Neural cell (in vitro differentiated cells): ENCODE results near the gene SPINT1. TPM values are rescaled to one million over a fixed set of nuclear protein-coding genes. Genes with fewer than 3 reads are reported as not detected.

Source experiments
- H2AFZ ChIP-seq: fragments of 200-600, 300-800 bp; sonication (generic), shearing (Covaris generic); 2 replicates; pipeline ENCODE4 v1.6.0; 2014; ENCODE audit warnings: low read depth, mild to moderate bottlenecking, antibody characterized with exemption, low read length, moderate library complexity
- H3F3A ChIP-seq: fragments of 200-600 bp; shearing (Covaris generic); 2 replicates; pipeline ENCODE4 v1.6.1; 2016; ENCODE audit warnings: mild to moderate bottlenecking, moderate library complexity, mixed read lengths, antibody characterized with exemption, low read length; ENCODE audit not compliant: insufficient read depth, poor library complexity, severe bottlenecking
- H3K27ac ChIP-seq: fragments of 200-600, 300-800 bp; sonication (generic), shearing (Covaris generic); 2 replicates; pipeline ENCODE4 v1.5.1; 2014; ENCODE audit warnings: mild to moderate bottlenecking, low read length, moderate library complexity
- H3K27me3 ChIP-seq: fragments of 300-800, 200-600 bp; sonication (generic), shearing (Covaris generic); 2 replicates; pipeline ENCODE4 v1.6.0; 2014; ENCODE audit warnings: mild to moderate bottlenecking, low read depth, low read length, moderate library complexity; ENCODE audit not compliant: insufficient read depth
- H3K36me3 ChIP-seq: fragments of 300-800, 200-600 bp; sonication (generic), shearing (Covaris generic); 2 replicates; pipeline ENCODE4 v1.5.1; 2014; ENCODE audit warnings: mild to moderate bottlenecking, antibody characterized with exemption, low read length, moderate library complexity; ENCODE audit not compliant: insufficient read depth
- H3K4me2 ChIP-seq: fragments of 300-800, 200-600 bp; sonication (generic), shearing (Covaris generic); 2 replicates; pipeline ENCODE4 v1.6.0; 2014; ENCODE audit warnings: mild to moderate bottlenecking, low read length
- H3K4me3 ChIP-seq: fragments of 300-800, 200-600 bp; sonication (generic), shearing (Covaris generic); 2 replicates; pipeline ENCODE4 v1.5.1; 2014; ENCODE audit warnings: mild to moderate bottlenecking, low read length, moderate library complexity
- H3K79me2 ChIP-seq: fragments of 200-600 bp; shearing (Covaris generic); replicated peaks from 2 replicates; pipeline ENCODE4 v1.6.0; 2014; ENCODE audit warnings: mild to moderate bottlenecking, low read length, moderate library complexity; ENCODE audit not compliant: insufficient read depth
- H3K9ac ChIP-seq: fragments of 300-800, 200-600 bp; sonication (generic), shearing (Covaris generic); 2 replicates; pipeline ENCODE4 v1.6.1; 2016; ENCODE audit warnings: mild to moderate bottlenecking, low read length, mixed read lengths
- H3K9me2 ChIP-seq: fragments of 200-600 bp; shearing (Covaris generic); 2 replicates; pipeline ENCODE4 v1.6.1; 2016; ENCODE audit warnings: mild to moderate bottlenecking, low read length, mixed read lengths; ENCODE audit not compliant: insufficient read depth
- H3K9me3 ChIP-seq: fragments of 200-600, 300-800 bp; sonication (generic), shearing (Covaris generic); 2 replicates; pipeline ENCODE4 v1.6.1; 2016; ENCODE audit warnings: mild to moderate bottlenecking, mixed run types, low read length, moderate library complexity, mixed read lengths
- H4K20me1 ChIP-seq: fragments of 200-600 bp; shearing (Covaris generic); 2 replicates; pipeline ENCODE4 v1.6.1; 2016; ENCODE audit warnings: mild to moderate bottlenecking, mixed run types; ENCODE audit not compliant: insufficient read depth
- EP300 ChIP-seq: fragments of 450-650 bp; conservative IDR thresholded peaks from 2 replicates; pipeline ENCODE4 v1.6.1; 2014; ENCODE audit warnings: antibody characterized with exemption, mild to moderate bottlenecking, moderate library complexity; ENCODE audit not compliant: poor library complexity, severe bottlenecking
- EZH2 ChIP-seq: fragments of 200-600, 300-800 bp; shearing (Covaris generic), sonication (generic); IDR thresholded peaks from 2 replicates; pipeline ENCODE4 v1.6.1; 2014; ENCODE audit warnings: antibody characterized with exemption, low read length, borderline replicate concordance, mild to moderate bottlenecking; ENCODE audit not compliant: insufficient read depth, poor library complexity, severe bottlenecking
- MXI1 ChIP-seq: fragments of 450-650 bp; conservative IDR thresholded peaks from 2 replicates; pipeline ENCODE4 v1.6.1; 2014; ENCODE audit warnings: antibody characterized with exemption, mild to moderate bottlenecking; ENCODE audit not compliant: poor library complexity, severe bottlenecking
- POLR2AphosphoS5 ChIP-seq: IDR thresholded peaks from 2 replicates; pipeline ENCODE4 v1.6.1; 2012
- RAD21 ChIP-seq: fragments of 450-650 bp; conservative IDR thresholded peaks from 2 replicates; pipeline ENCODE4 v1.6.1; 2014; ENCODE audit warnings: antibody characterized with exemption, mild to moderate bottlenecking, moderate library complexity
- SMC3 ChIP-seq: fragments of 450-650 bp; conservative IDR thresholded peaks from 2 replicates; pipeline ENCODE4 v1.6.1; 2014; ENCODE audit warnings: antibody characterized with exemption, mild to moderate bottlenecking, moderate library complexity; ENCODE audit not compliant: poor library complexity
- TAF1 ChIP-seq: IDR thresholded peaks from 2 replicates; pipeline ENCODE4 v1.6.1; 2012; ENCODE audit warnings: low read depth
- polyA plus RNA-seq: library from polyadenylated mRNA; depleted of rRNA; stranded (reverse); fragments of >200 nt; gene quantifications from 2 replicates; pipeline ENCODE4 v1.2.3, GENCODE V29; 2014
- TF ChIP-seq, protein P1 (sequence below): fragments of 450-650 bp; IDR thresholded peaks from 2 replicates; pipeline ENCODE4 v1.5.1; 2014; ENCODE audit warnings: antibody characterized with exemption, mild to moderate bottlenecking, moderate library complexity; ENCODE audit not compliant: poor library complexity, severe bottlenecking
- TF ChIP-seq, protein P2 (sequence below): IDR thresholded peaks from 2 replicates; pipeline ENCODE4 v1.6.1; 2012; ENCODE audit warnings: borderline replicate concordance

The SPINT1 gene
- polyA plus RNA-seq, 1 donor from 2014 or later, result 0.68 TPM

DNA sequence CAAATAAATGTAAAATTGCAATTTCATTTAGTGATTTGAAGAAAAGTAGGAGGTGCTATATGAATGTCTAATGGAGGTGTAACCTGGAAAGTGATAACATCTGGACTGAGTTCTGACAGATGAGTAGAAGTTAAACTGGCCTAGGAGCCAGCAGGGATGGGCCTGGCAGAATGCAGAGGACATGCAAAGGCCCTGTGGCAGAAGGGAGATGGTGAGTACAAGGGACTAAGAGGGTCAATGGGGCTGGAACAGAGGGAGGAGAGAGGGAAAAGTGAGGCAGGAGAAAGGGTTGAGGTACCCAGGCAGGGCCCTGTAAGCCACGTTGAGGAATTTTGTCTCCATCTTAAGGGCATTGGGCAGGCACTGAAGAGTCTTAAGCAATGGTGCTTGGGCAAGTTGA lies 12.0 kb upstream of the SPINT1 start:
- no peak overlapping the region for H2AFZ ChIP-seq
- H3F3A ChIP-seq, result no peaks in the 10 kb centered on the region
- H3K9me2 ChIP-seq, result no peaks in the 10 kb centered on the region
- H3K27me3 ChIP-seq, result no peaks in the 10 kb centered on the region
- no peaks in the 10 kb centered on the region for H4K20me1 ChIP-seq
- no peaks in the 10 kb centered on the region for H3K79me2 ChIP-seq
- H3K4me3 ChIP-seq, result no peak overlapping the region
- H3K36me3 ChIP-seq, result no peaks in the 10 kb centered on the region
- H3K4me2 ChIP-seq, result no peak overlapping the region
- H3K9ac ChIP-seq, result no peak overlapping the region
- H3K9me3 ChIP-seq, result no peaks in the 10 kb centered on the region
- no peak overlapping the region for H3K27ac ChIP-seq
- TF ChIP-seq, protein P1, sequence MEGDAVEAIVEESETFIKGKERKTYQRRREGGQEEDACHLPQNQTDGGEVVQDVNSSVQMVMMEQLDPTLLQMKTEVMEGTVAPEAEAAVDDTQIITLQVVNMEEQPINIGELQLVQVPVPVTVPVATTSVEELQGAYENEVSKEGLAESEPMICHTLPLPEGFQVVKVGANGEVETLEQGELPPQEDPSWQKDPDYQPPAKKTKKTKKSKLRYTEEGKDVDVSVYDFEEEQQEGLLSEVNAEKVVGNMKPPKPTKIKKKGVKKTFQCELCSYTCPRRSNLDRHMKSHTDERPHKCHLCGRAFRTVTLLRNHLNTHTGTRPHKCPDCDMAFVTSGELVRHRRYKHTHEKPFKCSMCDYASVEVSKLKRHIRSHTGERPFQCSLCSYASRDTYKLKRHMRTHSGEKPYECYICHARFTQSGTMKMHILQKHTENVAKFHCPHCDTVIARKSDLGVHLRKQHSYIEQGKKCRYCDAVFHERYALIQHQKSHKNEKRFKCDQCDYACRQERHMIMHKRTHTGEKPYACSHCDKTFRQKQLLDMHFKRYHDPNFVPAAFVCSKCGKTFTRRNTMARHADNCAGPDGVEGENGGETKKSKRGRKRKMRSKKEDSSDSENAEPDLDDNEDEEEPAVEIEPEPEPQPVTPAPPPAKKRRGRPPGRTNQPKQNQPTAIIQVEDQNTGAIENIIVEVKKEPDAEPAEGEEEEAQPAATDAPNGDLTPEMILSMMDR, result no peak
- TF ChIP-seq TAF1 (no peak), EZH2 (no peak), SMC3 (no peak), POLR2AphosphoS5 (no peak), MXI1 (no peak), EP300 (no peak), RAD21 (no peak)
- TF ChIP-seq, protein P2, sequence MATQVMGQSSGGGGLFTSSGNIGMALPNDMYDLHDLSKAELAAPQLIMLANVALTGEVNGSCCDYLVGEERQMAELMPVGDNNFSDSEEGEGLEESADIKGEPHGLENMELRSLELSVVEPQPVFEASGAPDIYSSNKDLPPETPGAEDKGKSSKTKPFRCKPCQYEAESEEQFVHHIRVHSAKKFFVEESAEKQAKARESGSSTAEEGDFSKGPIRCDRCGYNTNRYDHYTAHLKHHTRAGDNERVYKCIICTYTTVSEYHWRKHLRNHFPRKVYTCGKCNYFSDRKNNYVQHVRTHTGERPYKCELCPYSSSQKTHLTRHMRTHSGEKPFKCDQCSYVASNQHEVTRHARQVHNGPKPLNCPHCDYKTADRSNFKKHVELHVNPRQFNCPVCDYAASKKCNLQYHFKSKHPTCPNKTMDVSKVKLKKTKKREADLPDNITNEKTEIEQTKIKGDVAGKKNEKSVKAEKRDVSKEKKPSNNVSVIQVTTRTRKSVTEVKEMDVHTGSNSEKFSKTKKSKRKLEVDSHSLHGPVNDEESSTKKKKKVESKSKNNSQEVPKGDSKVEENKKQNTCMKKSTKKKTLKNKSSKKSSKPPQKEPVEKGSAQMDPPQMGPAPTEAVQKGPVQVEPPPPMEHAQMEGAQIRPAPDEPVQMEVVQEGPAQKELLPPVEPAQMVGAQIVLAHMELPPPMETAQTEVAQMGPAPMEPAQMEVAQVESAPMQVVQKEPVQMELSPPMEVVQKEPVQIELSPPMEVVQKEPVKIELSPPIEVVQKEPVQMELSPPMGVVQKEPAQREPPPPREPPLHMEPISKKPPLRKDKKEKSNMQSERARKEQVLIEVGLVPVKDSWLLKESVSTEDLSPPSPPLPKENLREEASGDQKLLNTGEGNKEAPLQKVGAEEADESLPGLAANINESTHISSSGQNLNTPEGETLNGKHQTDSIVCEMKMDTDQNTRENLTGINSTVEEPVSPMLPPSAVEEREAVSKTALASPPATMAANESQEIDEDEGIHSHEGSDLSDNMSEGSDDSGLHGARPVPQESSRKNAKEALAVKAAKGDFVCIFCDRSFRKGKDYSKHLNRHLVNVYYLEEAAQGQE, result no peak

DNA sequence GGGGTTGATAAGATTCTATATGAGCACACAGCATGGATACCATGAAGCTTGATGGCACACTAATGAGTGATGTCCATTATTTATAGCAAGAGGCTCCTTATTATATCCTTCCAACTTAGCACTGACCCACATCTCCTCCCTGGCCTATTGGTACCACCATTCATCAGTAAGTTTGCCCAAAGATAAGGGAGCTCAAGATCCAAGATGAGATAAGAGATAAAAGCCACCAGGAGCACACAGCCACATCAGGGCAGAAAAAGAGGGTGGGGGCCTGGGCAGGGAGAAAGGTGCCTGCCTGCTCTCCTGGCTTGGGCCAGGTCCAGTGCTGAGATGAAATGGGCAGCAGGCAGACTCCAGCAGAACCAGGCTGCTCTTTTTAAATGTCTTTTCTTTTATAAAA lies 10.9 kb upstream of the SPINT1 start:
- Histone ChIP-seq H4K20me1 (no peaks in the 10 kb centered on the region), H3K9ac (no peak overlapping the region)

More for the DNA sequence above, 10.9 kb upstream of the SPINT1 start:
- Histone ChIP-seq H3K4me2 (no peak overlapping the region), H2AFZ (no peak overlapping the region), H3K27ac (no peak overlapping the region), H3K9me2 (no peaks in the 10 kb centered on the region), H3K4me3 (no peak overlapping the region), H3K9me3 (no peaks in the 10 kb centered on the region), H3K27me3 (no peaks in the 10 kb centered on the region), H3K36me3 (no peaks in the 10 kb centered on the region), H3F3A (no peaks in the 10 kb centered on the region), H3K79me2 (no peaks in the 10 kb centered on the region)
- TF ChIP-seq TAF1 (no peak), MXI1 (no peak), EP300 (no peak), POLR2AphosphoS5 (no peak), RAD21 (no peak), SMC3 (no peak)
- TF ChIP-seq, protein P1, result no peak
